ENCODE data around the gene CDK8. TPM values are rescaled to one million over a fixed set of nuclear protein-coding genes. Genes with fewer than 3 reads are reported as not detected.
"Not testable (repeated sequence)": the region's sequence is repeated elsewhere in the genome, so short reads cannot be mapped to it uniquely, and the experiment has no call there.

Gene CDK8
- polyA plus RNA-seq, 4 donors = 19.3 to 24.6 (median 23.0) TPM

DNA sequence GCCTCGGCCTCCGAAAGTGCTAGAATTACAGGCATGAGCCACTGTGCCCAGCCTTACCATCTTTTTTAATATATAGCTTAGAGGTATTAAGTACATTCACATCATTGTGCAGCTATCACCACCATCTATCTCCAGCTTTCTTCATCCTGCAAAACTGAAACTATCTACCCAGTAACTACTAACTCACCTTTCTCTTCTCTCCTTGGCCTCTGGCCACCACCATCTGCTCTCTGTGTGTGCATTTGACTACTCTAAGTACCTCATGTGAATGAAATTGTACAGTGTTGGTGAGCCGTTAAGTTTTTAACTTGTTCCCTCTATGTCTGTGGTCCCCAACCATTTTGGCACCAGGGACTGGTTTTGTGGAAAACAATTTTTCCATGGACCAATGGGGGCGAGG lies 56.1 kb downstream of the CDK8 start:
- no peak for DNase-seq (ENCODE audit: low read depth in 4 of 4, low spot score in 2 of 4)

DNA sequence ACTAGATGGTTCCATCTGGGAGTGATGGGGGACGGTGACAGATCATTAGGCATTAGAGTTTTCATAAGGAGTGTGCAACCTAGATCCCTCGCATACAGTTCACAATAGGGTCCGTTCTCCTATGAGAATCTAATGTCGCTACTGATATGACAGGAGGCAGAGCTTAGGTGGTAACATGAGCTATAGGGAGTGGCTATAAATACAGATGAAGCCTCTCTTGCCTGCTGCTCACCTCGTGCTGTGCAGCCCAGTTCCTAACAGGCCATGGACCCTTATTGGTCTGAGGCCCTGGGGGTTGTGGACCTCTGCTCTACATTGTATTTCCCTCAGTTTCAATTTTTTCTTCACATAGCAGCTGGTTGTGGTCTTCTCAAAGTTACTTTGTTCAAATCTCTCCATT lies 56.5 kb downstream of the CDK8 start:
- no peak for DNase-seq (ENCODE audit: low read depth in 4 of 4, low spot score in 2 of 4)

DNA sequence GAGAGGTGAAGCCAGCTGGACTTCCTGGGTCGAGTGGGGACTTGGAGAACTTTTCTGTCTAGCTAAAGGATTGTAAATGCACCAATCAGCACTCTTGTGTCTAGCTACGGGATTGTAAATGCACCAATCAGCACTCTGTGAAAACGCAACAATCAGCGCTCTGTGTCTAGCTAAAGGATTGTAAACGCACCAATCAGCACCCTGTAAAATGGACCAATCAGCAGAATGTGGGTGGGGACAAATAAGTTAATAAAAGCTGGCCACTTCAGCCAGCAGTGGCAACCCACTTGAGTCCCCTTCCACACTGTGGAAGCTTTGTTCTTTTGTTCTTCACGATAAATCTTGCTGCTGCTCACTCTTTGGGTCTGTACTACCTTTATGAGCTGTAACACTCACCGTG lies 58.1 kb downstream of the CDK8 start:
- not testable (repeated sequence) for DNase-seq (ENCODE audit: low read depth in 4 of 4, low spot score in 2 of 4)

DNA sequence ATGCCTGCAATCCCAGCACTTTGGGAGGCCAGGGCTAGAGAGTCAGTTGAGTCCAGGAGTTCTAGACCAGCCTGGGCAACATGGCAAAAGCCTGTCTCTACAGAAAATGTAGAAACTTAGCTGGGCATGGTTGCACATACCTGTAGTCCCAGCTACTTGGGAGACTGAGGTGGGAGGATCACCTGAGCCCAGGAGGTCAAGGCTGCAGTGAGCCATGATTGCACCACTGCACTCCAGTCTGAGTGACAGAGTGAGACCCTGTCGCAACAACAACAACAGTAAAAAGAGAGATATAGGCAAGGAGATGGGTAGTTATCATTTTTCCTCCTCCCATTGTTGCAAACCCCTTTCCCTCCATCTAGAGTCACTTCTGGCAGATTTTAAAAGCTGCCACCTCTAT lies 62.2 kb downstream of the CDK8 start:
- DNase-seq (ENCODE audit: low read depth in 4 of 4, low spot score in 2 of 4) = not testable (repeated sequence)

DNA sequence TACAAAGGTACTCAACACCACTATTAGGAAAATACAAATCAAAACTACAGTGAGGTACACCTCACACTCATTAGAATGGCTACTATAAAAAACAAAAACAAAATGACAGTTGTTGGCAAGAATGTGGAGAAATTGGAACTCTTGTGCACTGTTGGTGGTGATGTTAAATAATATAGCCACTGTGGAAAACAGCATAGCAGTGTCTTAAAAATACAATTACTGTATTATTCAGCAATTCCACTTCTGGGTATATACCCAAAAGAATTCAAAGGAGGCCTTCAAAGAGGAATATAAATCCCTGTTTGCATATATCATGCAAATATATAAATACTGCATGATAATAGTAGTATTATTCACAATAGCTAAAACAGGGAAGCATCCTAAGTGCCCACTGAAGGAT lies 66.8 kb downstream of the CDK8 start:
- no peak for DNase-seq (ENCODE audit: low read depth in 4 of 4, low spot score in 2 of 4)

DNA sequence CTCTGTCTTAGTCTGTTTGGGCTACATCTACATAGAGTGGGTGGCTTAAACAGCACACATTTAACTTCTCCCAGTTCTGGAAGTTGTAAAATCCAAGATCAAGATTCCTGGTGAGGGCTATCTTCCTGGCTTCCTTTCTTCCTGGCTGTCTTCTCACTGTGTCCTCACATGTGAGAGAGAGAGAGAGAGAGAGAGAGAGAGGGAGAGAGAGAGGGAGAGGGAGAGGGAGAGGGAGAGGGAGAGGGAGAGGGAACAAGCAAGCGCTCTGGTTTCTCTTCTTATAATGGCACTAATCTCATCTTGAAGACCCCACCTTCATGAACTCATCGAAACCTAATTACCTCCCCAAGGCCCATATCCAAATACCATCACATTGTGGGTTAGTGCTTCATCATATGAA lies 69.2 kb downstream of the CDK8 start:
- no peak for DNase-seq (ENCODE audit: low read depth in 4 of 4, low spot score in 2 of 4)

DNA sequence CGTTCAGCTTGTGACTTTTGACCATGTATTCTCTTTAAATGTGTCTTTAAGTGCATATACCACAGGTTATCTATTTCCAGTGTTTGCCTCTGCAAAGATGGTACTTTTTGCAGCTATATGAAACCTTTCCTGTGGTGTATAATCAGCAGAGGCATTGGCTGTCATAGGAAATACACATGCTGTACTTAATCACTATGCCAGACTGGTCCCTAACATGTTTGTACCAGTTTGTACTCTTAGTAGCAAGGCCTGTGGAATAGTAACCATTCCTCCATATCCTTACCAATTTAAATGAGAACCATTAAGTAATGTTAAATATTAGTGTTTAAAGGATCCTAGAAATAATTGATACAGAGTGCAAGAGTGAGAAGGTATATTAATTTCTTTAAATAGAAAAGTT lies 69.8 kb downstream of the CDK8 start:
- DNase-seq (ENCODE audit: low read depth in 4 of 4, low spot score in 2 of 4) = no peak

DNA sequence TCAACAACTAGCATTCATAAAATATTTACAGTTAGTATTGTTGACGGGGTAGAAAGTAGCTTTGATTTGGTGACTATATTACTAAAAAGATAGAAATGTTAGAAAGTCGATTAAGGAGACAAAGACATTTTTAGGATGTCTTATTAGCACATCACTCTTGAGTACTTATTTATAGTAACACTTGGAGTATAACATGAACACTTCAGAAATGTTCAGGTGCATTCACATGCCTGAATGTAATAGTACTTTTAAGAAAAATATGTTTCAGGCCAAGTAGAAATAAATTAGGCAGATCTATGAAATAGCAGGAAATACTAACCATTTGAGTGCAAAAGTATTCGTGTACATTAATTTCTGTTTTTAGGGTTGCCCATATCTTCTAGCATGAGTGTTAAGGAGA lies 70.4 kb downstream of the CDK8 start:
- DNase-seq (ENCODE audit: low read depth in 4 of 4, low spot score in 2 of 4) = no peak

DNA sequence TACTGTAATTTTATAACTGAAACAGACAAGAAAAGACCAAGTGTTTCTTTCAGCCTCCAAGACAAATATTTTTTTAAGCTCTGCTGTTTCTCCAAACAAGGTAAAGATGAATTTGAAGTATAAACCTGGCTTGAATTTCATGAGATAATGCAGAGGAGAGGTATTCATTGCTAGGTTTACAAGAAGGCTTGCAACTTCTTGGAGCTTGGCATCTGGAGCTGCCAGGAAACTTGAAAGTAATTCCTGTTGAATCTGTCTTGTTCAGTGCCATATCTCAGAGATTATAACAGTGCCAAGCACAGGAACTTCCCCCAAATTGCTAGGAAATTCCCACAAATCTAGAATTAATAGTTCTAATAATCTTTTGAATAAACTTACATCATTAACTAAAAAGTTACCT lies 70.9 kb downstream of the CDK8 start:
- no peak for DNase-seq (ENCODE audit: low read depth in 4 of 4, low spot score in 2 of 4)

DNA sequence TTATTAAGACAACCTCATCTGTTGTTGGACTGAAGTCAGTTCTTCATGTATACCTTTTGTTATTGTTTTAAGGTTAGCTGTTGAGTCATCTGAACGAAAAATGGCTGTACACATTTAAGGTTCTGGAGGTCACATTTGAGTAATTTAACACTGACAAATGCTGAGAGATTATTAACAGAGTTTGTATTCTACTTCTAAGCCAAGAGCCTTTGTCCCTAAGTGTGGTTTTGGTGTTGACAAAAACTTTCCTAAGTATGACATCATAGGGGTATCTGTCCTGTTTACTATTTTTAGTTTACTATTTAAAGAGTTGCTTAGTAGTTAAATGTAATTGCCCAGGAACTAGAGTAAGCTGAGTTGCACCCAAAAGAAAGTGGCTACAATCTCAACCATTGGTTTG lies 71.9 kb downstream of the CDK8 start:
- no peak for DNase-seq (ENCODE audit: low read depth in 4 of 4, low spot score in 2 of 4)

DNA sequence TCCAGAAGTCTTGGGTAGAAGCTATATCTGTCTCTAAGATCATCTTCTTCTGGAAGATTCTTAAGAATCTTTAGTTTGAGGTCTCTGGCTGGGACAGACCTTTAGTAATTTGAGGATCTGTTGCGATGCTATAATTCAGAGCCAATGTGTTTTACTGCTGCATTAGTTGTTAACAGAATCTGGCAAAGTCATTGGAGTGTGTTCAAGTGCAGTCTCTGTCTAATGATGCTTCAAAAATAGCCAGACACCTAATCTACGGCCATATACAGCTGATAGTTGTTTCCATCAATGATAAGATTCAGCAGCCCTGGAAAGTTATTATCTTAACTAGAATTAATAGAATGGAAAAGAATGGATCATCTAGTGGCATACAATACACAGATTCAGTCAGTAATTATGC lies 72.6 kb downstream of the CDK8 start:
- no peak for DNase-seq (ENCODE audit: low read depth in 4 of 4, low spot score in 2 of 4)

DNA sequence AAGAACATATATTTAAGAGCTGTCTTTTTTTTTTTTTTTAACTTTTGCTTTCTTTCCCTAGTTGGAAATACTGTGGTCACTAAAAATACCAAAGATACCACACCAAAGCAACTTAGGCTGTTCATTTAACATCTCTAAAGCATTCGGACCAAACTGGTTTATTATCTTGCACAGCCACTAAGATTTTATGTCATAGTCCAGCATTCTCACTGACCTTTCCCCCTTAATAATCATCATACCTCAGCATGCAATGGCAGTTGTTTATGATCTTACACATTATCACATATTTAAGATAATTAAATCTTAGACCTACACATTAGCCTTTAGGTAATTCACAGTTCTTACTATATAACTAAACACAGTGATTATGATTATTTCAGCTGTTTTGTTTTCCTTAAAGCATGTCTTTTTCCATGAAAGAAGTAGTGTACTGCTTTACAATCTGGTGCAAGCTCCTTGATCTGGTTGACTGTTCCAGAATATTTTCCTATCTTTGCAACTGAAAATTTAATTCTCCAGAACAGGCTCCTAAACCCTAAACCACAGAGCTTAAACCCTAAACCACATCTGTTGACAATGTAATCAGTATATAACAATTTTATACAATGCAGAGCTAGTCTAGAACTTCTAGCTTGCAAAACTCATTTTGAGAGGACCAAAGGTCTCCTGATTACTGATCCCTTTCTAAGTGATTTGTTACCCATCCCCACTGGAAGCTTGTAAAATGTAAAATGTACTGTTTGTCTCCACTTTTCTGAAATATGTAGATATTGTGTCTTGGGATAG lies 74.2 kb downstream of the CDK8 start:
- no peak for DNase-seq (ENCODE audit: low read depth in 4 of 4, low spot score in 2 of 4)

DNA sequence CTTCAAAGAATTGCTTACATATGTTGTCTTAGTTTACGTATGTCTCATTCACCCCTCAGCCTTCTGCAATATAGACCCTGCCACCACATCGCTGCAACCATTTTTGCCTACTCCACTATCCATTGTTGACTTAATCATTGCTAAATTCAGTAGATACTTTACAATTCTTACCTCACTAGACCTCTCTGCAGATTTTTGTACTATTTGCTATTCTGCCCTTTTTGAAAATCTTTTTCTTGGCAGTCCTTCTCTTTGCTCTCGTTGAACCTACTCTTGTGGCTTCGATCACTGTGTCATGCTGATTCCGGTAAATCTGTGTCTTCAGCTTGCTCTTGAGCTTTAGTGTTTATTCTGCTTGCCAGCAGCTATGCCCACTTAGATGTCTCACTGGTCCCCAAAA lies 81.2 kb downstream of the CDK8 start:
- DNase-seq (ENCODE audit: low read depth in 4 of 4, low spot score in 2 of 4) = no peak

DNA sequence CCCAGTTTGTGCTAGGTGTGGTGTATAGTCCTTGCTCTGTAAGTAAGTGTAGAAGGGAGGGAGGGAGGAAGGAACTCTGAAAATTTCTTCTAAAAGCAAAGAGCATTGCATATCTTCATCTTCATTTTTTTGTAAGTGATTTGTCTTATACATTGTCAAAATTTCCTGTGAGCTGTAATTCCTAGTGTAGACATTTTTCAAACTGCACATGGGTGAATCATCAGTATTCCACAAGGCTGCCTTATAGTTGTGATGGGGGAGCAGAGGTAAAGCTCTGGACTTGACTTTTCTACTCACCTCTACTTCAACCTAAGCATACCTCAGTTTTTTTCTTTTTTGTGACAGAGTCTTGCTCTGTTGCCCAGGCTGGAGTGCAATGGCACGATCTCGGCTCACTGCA lies 86.9 kb downstream of the CDK8 start:
- no peak for DNase-seq (ENCODE audit: low read depth in 4 of 4, low spot score in 2 of 4)

DNA sequence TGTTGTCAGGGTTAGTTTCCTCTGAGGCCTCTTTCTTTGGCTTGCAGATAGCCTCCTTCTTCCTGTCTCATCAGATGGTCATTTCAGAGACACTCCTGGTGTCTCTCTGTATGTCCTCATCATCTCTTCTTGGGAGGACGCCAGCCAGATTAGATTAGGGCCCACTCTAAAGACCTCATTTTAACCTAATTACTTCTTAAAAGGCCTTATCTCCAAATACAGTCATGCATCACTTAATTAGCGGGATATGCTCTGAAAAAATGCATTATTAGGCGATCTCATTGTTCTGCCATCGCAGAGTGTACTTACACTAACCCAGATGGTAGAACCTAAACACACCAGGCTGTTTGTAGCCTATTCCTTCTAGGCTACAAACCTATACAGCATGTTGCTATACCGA lies 89.0 kb downstream of the CDK8 start:
- DNase-seq (ENCODE audit: low read depth in 4 of 4, low spot score in 2 of 4) = no peak

DNA sequence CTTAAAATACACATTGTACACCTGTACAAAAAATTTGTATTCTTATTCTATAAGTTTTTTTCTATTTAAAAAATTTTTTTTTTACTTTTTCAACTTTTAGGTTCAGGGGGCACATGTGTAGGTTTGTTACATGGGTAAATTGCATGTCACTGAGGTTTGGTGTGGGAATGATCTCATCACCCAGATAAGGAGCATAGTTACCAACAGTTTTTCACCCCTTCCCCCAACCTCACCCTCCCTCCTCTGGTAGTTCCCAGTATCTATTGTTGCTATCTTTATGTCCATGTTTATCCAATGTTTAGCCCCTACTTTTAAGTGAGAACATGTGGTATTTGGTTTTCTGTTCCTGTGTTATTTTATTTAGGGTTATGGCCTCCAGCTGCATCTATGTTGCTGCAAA lies 89.9 kb downstream of the CDK8 start:
- DNase-seq (ENCODE audit: low read depth in 4 of 4, low spot score in 2 of 4) = no peak

DNA sequence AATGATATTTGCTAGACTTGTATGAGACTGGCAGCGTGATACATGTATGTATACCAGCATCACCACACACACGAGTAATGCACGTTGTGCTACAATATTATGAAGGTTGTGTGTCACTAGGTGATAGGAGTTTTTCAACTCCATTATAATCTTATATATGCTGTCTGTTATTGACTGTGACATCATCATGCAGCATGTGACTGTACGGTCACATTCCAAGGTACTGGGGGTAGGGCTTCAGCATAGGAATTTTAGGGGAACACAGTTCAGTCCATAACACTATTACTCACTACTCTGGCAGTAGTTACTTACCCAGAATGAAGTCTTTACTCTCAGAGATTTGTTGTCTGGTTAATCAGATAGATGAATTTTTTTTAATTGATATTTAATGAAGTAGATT lies 91.1 kb downstream of the CDK8 start:
- no peak for DNase-seq (ENCODE audit: low read depth in 4 of 4, low spot score in 2 of 4)

DNA sequence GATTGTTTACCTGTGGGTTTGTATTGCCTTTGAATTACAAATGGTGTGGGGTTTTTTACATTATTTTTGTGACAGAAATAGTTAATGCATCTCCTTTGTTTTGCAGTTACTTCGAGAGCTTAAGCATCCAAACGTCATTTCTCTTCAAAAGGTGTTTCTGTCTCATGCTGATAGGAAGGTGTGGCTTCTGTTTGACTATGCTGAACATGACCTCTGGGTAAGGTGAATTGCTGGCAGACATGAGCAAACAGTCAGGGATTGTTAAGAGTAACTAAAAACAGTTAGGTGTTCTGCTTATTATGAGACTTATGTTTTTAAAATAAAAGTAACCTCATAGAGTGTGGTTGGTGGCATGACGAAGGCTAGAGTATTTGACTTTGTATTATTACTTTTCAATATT lies 95.0 kb downstream of the CDK8 start:
- DNase-seq (ENCODE audit: low read depth in 4 of 4, low spot score in 2 of 4) = no peak

DNA sequence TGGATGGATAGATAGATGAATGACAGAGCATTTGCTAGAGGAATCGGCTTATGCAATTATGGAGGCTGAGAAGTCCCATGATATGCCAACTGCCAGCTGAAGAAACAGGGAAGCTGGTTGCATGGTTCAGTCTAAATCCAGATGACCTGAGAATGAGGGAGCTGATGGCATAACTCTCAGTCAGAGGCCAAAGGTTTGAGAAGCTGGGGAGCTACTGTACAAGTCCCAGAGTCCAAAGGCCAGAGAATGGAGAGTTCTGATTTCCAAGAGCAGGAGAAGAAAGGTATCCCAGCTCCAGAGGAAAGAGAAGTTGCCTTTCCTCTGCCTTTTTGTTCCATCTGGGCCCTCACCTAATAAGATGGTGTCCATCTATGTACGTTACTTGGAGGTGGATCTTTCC lies 108.3 kb downstream of the CDK8 start:
- DNase-seq (ENCODE audit: low read depth in 4 of 4, low spot score in 2 of 4) = no peak

DNA sequence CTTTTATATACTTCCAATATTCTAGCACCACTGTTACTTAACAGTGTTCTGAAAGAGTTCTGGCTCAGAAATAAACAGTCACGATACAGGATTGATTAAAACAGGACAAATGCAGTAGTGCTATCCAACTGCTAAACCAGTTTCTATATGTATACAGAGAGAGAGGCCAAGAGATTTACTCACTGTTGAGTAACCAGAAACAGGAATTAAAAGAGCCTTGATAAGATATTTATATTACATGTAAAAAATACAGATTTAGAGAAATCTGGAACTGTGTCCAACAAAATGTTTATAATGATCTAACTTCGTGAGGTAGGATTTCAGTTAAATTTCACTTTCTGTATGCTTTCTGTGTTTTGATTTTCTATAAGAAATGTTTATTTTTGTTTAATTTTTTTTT lies 116.6 kb downstream of the CDK8 start:
- no peak for DNase-seq (ENCODE audit: low read depth in 4 of 4, low spot score in 2 of 4)

DNA sequence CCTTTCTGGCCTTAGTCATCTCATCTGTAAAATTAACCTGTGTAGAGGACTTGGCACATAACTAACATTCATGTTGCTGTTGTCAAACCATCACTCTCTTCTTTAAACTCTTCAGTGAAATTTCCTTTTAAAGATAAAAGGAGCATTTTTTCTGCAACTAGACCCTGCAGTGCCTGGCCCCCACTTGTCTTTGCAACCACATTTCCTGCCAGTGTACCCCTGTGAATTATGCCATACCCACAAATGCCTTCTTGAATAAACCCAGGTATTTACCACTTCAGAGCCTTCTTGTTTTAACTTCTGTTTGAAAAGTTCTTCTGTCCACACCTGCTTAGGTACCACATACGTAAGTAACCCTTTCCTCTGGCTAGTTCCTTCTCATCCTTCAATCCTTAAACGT lies 118.8 kb downstream of the CDK8 start:
- no peak for DNase-seq (ENCODE audit: low read depth in 4 of 4, low spot score in 2 of 4)

DNA sequence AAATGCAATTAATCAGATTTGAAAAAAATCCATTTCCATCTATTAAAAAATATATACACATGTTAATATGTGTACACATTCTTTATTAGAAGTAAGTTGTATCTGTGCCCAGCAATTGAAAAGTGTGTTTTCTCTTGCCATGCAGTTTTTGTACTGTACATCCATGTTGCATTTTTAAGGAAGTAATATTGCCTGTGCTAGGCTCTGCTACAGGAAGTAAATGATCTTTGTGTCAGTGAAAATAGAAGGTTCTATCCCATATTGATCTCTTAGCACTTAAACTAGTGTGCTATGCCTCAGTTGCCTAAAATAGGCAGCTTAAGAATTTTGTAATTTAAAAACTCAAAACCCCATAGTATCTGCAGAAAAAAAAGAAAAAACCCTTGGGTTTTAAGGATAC lies 122.5 kb downstream of the CDK8 start:
- DNase-seq (ENCODE audit: low read depth in 4 of 4, low spot score in 2 of 4) = no peak

DNA sequence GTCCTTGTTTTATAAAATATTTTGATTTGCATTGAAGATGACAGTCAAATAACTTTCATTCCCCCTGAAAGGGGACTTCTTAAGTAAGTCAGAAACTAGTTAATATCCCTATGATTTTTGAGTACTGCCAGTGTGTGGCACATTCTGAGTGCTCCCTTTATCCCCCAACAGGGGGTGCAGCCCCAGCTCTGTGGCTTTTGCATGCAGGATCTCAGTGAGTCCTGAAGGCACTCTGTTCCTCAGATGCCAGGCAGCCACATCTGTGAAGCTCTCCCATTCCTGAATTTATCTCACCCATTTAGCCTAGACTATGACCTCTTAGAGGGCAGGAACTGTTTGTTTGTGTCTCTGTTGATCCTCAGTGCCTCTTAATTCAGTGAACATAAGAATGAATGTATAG lies 123.1 kb downstream of the CDK8 start:
- DNase-seq (ENCODE audit: low read depth in 4 of 4, low spot score in 2 of 4) = no peak

All from left renal cortex interstitium (tissue), 4 donors.